ENCODE results near the gene PLA2R1. TPM values are rescaled to one million over a fixed set of nuclear protein-coding genes. Genes with fewer than 3 reads are reported as not detected.

The PLA2R1 gene
- total and polyA plus RNA-seq, 2 experiments from 2014 or later, result 4.9 to 9.6 TPM

DNA sequence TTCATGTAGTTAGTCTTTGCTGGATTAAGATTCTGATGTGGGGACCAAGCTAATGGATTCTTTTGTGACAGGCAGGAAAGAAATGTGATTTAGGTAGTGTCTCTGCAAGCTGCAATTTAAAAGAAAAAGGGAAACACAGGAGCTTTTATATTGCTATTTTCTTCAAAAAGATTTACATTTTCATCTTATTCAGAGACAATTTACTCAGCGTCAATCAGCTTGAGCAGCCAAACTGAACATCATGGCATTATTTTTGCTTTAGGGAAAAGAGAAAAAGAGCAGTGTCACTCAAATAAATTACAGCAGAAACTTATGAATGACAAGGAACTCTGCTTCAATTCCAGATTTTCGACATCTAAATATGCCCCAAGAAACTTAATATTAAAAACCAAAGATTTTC, 67.4 kb downstream of the PLA2R1 start:
- Histone ChIP-seq H4K20me1 (ENCODE audit: insufficient read depth, poor library complexity, severe bottlenecking) (no peaks in the 10 kb centered on the region), H2AFZ (no peak overlapping the region), H3K27ac (no peak overlapping the region), H3K9me2 (replicated peaks; ENCODE audit: insufficient read depth) (no peaks in the 10 kb centered on the region), H3K4me1 (ENCODE audit: insufficient read depth) (peaks cover 16% of the 10 kb centered on the region), H3K27me3 (no peaks in the 10 kb centered on the region), H3K4me3 (no peak overlapping the region), H3K9me3 (ENCODE audit: low read depth) (no peaks in the 10 kb centered on the region), H3K79me2 (no peaks in the 10 kb centered on the region), H3K4me2 (no peak overlapping the region), H3K36me3 (replicated peaks; ENCODE audit: insufficient read depth, low read depth) (no peaks in the 10 kb centered on the region)
- no peak for DNase-seq (ENCODE audit: low spot score)
- WGBS (ENCODE audit: low lambda C conversion rate, missing lambda C conversion rate), result 90% methylated on average over 2 of the region's 2 CpGs
- no peak for TF ChIP-seq EZH2phosphoT487 (IDR thresholded peaks at IDR 0.05; ENCODE audit: low read depth, severe bottlenecking, unreplicated experiment)
- TF ChIP-seq EZH2 (IDR thresholded peaks at IDR 0.05; ENCODE audit: borderline replicate concordance), result no peak
- TF ChIP-seq, protein P1, sequence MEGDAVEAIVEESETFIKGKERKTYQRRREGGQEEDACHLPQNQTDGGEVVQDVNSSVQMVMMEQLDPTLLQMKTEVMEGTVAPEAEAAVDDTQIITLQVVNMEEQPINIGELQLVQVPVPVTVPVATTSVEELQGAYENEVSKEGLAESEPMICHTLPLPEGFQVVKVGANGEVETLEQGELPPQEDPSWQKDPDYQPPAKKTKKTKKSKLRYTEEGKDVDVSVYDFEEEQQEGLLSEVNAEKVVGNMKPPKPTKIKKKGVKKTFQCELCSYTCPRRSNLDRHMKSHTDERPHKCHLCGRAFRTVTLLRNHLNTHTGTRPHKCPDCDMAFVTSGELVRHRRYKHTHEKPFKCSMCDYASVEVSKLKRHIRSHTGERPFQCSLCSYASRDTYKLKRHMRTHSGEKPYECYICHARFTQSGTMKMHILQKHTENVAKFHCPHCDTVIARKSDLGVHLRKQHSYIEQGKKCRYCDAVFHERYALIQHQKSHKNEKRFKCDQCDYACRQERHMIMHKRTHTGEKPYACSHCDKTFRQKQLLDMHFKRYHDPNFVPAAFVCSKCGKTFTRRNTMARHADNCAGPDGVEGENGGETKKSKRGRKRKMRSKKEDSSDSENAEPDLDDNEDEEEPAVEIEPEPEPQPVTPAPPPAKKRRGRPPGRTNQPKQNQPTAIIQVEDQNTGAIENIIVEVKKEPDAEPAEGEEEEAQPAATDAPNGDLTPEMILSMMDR (IDR thresholded peaks at IDR 0.05; ENCODE audit: poor library complexity), result no peak

DNA sequence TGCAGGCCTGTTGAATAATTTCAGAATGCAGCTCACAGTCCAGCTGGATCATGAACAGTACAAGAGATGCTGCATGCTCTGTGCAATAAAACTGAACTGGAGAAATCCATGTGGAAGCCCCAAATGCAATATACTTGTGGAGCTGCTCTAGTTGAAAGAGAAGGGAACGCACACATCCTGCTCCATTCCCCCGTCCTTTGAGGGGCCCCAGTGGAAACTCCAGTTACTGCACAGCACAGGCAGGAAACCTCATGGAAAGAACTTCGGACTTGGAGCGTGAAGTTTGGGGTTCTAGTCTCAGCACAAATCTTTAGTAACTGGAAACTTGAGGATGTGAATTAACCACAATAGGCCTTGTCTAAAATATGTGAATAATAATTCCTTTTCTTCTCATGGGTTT, 73.2 kb downstream of the PLA2R1 start:
- TF ChIP-seq EZH2 (IDR thresholded peaks at IDR 0.05; ENCODE audit: borderline replicate concordance) (no peak), EZH2phosphoT487 (IDR thresholded peaks at IDR 0.05; ENCODE audit: low read depth, severe bottlenecking, unreplicated experiment) (no peak)
- TF ChIP-seq, protein P1 (IDR thresholded peaks at IDR 0.05; ENCODE audit: poor library complexity), result no peak

DNA sequence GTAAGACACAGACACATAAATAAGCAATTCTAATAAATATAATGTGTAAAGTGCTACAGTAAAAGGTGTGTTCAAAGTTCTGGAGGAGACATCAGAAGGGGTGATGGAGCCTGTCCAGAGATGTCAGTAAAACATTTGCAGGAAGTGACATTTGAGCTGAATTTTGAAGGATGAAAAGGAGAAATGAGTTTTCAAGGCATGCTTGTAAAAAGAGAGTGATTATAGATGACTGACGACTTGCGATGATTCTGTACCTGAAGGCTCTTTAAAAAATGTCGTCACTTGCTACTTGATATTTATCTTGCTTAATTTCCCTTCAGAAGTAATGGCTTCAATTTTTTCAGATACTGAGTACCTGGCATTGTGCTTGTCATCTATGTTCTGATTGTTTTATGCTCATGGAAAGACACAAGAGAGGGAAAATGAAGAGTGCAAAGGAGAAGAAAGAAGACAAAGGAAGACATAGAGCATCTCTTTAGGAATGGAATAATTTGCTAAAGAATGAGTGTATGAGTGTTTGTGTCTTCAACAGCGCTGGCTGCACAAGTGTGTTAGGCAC, 73.9 kb downstream of the PLA2R1 start:
- no peak for TF ChIP-seq EZH2phosphoT487 (IDR thresholded peaks at IDR 0.05; ENCODE audit: low read depth, severe bottlenecking, unreplicated experiment)
- TF ChIP-seq, protein P1 (IDR thresholded peaks at IDR 0.05; ENCODE audit: poor library complexity), result no peak
- no peak for TF ChIP-seq EZH2 (IDR thresholded peaks at IDR 0.05; ENCODE audit: borderline replicate concordance)
- H3K9me2 ChIP-seq (replicated peaks; ENCODE audit: insufficient read depth), result no peaks in the 10 kb centered on the region
- no peaks in the 10 kb centered on the region for H3K79me2 ChIP-seq
- H3K36me3 ChIP-seq (replicated peaks; ENCODE audit: insufficient read depth, low read depth), result no peaks in the 10 kb centered on the region
- no peaks in the 10 kb centered on the region for H4K20me1 ChIP-seq (ENCODE audit: insufficient read depth, poor library complexity, severe bottlenecking)
- H3K9me3 ChIP-seq (ENCODE audit: low read depth), result no peaks in the 10 kb centered on the region
- H3K4me1 ChIP-seq (ENCODE audit: insufficient read depth), result no peaks in the 10 kb centered on the region
- WGBS (ENCODE audit: low lambda C conversion rate, missing lambda C conversion rate), result 70% methylated on average over 4 of the region's 4 CpGs
- DNase-seq (ENCODE audit: low spot score), result no peak
- no peaks in the 10 kb centered on the region for H3K27me3 ChIP-seq
- no peak overlapping the region for H3K4me3 ChIP-seq
- H3K27ac ChIP-seq, result no peak overlapping the region
- no peak overlapping the region for H3K4me2 ChIP-seq
- no peak overlapping the region for H2AFZ ChIP-seq

More for the DNA sequence above, 73.2 kb downstream of the PLA2R1 start:
- Histone ChIP-seq H4K20me1 (ENCODE audit: insufficient read depth, poor library complexity, severe bottlenecking) (no peaks in the 10 kb centered on the region), H3K9me3 (ENCODE audit: low read depth) (no peaks in the 10 kb centered on the region), H3K27me3 (no peaks in the 10 kb centered on the region), H3K4me2 (no peak overlapping the region), H3K4me3 (no peak overlapping the region), H3K4me1 (ENCODE audit: insufficient read depth) (no peaks in the 10 kb centered on the region), H3K27ac (no peak overlapping the region), H3K36me3 (replicated peaks; ENCODE audit: insufficient read depth, low read depth) (no peaks in the 10 kb centered on the region), H3K9me2 (replicated peaks; ENCODE audit: insufficient read depth) (no peaks in the 10 kb centered on the region), H2AFZ (no peak overlapping the region), H3K79me2 (no peaks in the 10 kb centered on the region)
- no peak for DNase-seq (ENCODE audit: low spot score)
- WGBS (ENCODE audit: low lambda C conversion rate, missing lambda C conversion rate), result 79% methylated on average over 4 of the region's 4 CpGs

Measured in hepatocyte (in vitro differentiated cells).